ENCODE data around the gene LAMC1. TPM values are rescaled to one million over a fixed set of nuclear protein-coding genes. Genes with fewer than 3 reads are reported as not detected.

The LAMC1 gene
- total and polyA plus RNA-seq, 12 donors, result 12.3 to 110 (median 75.9) TPM

DNA sequence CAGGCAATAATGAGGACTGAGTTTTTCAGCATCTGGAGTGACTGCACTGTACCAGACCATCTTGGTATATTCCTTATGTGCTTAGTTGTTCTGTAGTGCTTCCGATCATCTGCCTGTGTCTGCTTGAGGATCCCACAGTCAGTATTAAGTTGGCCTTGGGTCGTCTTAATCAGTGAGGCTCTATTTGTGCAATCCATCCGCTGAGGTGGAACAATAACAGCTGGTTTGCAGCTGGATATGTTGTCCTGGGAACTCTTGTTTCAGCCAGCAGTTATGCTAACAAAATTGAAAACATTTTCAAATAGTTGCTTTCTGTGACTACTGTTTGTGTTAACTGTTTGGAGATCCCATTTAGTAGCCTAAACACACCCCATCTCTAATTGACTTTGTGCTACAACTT is 73.7 kb downstream of the LAMC1 start:
- peaks cover 6 to 21% of the 10 kb centered on the region in 2 donors for H3K4me1 ChIP-seq (replicated peaks in 1 of 2)
- H3K27ac ChIP-seq, result no peak overlapping the region
- H3K36me3 ChIP-seq (replicated peaks in 1 of 2), result no peaks in the 10 kb centered on the region
- peak in 2 of 7 donors; percentile 28 to 31 for DNase-seq
- no peaks in the 10 kb centered on the region for H3K27me3 ChIP-seq
- intact Hi-C loops (cut with DNase I), result no loop called here
- H3K4me3 ChIP-seq, result no peak overlapping the region
- H3K9me3 ChIP-seq (replicated peaks in 1 of 3), result no peaks in the 10 kb centered on the region
- no peak for TF ChIP-seq POLR2A (IDR thresholded peaks at IDR 0.05)
- TF ChIP-seq, protein P1, sequence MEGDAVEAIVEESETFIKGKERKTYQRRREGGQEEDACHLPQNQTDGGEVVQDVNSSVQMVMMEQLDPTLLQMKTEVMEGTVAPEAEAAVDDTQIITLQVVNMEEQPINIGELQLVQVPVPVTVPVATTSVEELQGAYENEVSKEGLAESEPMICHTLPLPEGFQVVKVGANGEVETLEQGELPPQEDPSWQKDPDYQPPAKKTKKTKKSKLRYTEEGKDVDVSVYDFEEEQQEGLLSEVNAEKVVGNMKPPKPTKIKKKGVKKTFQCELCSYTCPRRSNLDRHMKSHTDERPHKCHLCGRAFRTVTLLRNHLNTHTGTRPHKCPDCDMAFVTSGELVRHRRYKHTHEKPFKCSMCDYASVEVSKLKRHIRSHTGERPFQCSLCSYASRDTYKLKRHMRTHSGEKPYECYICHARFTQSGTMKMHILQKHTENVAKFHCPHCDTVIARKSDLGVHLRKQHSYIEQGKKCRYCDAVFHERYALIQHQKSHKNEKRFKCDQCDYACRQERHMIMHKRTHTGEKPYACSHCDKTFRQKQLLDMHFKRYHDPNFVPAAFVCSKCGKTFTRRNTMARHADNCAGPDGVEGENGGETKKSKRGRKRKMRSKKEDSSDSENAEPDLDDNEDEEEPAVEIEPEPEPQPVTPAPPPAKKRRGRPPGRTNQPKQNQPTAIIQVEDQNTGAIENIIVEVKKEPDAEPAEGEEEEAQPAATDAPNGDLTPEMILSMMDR (IDR thresholded peaks at IDR 0.05), result no peak
- 40 to 55% (median 46%) methylated on average over 3 of the region's 3 CpGs for WGBS, 4 donors

- TF ChIP-seq, protein P1 (IDR thresholded peaks at IDR 0.05), result no peak
- TF ChIP-seq POLR2A (IDR thresholded peaks at IDR 0.05), result no peak
- no peaks in the 10 kb centered on the region for H3K36me3 ChIP-seq (replicated peaks in 1 of 2)
- intact Hi-C loops (cut with DNase I), result no loop called here
- no peaks in the 10 kb centered on the region for H3K9me3 ChIP-seq (replicated peaks in 1 of 3)
- H3K4me3 ChIP-seq, result no peak overlapping the region
- H3K27ac ChIP-seq, result no peak overlapping the region
- H3K27me3 ChIP-seq, result no peaks in the 10 kb centered on the region
- DNase-seq, result no peak
- 71 to 82% (median 73%) methylated on average over 3 of the region's 3 CpGs for WGBS, 4 donors
- peaks cover 6 to 21% of the 10 kb centered on the region in 2 donors for H3K4me1 ChIP-seq (replicated peaks in 1 of 2)
Observed at GRCh38 chr1:183097438-183098051, 74.3 kb downstream of the LAMC1 start.

GRCh38 chr1:183098317-183098716 is 75.1 kb downstream of the LAMC1 start:
- Histone ChIP-seq H3K27me3 (no peaks in the 10 kb centered on the region), H3K4me3 (no peak overlapping the region), H3K27ac (no peak overlapping the region), H3K4me1 (replicated peaks in 1 of 2) (peaks cover 6 to 19% of the 10 kb centered on the region in 2 donors), H3K36me3 (replicated peaks in 1 of 2) (peaks cover 0 to 2% of the 10 kb centered on the region in 2 donors), H3K9me3 (replicated peaks in 1 of 3) (no peaks in the 10 kb centered on the region)
- DNase-seq, result no peak
- no peak for TF ChIP-seq POLR2A (IDR thresholded peaks at IDR 0.05)
- TF ChIP-seq, protein P1 (IDR thresholded peaks at IDR 0.05), result no peak
- intact Hi-C loops (cut with DNase I), result no loop called here
- WGBS, 4 donors, result 95 to 100% (median 96%) methylated on average over 2 of the region's 2 CpGs

GRCh38 chr1:183100361-183100974 is 77.2 kb downstream of the LAMC1 start:
- no peak overlapping the region for H3K27ac ChIP-seq
- H3K27me3 ChIP-seq, result no peaks in the 10 kb centered on the region
- 83 to 99% (median 94%) methylated on average over 4 of the region's 4 CpGs for WGBS, 4 donors
- DNase-seq, result no peak
- TF ChIP-seq POLR2A (IDR thresholded peaks at IDR 0.05), result no peak
- TF ChIP-seq, protein P1 (IDR thresholded peaks at IDR 0.05), result no peak
- peaks cover 6 to 19% of the 10 kb centered on the region in 2 donors for H3K4me1 ChIP-seq (replicated peaks in 1 of 2)
- no peak overlapping the region for H3K4me3 ChIP-seq
- intact Hi-C loops (cut with DNase I), result no loop called here
- H3K9me3 ChIP-seq (replicated peaks in 1 of 3), result no peaks in the 10 kb centered on the region
- peaks cover 0 to 14% of the 10 kb centered on the region in 2 donors for H3K36me3 ChIP-seq (replicated peaks in 1 of 2)
